Coronary artery (tissue), 2 donors: Measurements from ENCODE around the gene PROK2.

Experiments used
- DNase-seq: peaks from one replicate; pipeline ENCODE4 v3.0.0-alpha.2; 2017; ENCODE audit warnings: low spot score
- H3K27ac ChIP-seq, 2 donors: fragments of 200-600 bp; sonication (generic); one replicate each; pipeline ENCODE4 v1.5.1; 2016 to 2019
- H3K4me3 ChIP-seq: fragments of 200-600 bp; sonication (generic); 2 replicates; pipeline ENCODE4 v1.5.1; 2016; ENCODE audit warnings: mild to moderate bottlenecking, moderate library complexity
- TF ChIP-seq, protein P1 (sequence below): fragments of 200-600 bp; sonication (generic); IDR thresholded peaks from one replicate; pipeline ENCODE4 v1.5.1; 2019; ENCODE audit warnings: antibody characterized with exemption

Gene PROK2

DNA sequence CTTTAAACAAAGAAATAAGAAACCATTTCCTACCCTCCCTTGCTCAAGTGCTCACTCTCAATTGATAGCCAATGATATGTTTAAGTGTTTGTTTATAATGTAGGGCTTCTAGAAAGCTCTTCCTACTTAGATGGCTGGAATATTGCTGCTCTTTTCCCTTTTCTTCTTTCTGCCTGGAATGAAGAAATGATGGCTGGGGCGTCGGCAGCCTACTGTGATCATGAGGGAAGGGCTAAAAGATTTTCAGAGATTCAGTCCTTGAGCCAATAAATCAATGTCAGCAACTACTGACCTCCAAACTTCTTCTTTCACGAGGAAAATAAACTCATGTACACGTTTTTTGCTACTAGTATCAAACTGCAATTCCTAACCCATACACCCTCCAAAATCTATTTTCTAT, 33.3 kb downstream of the PROK2 start:
- no peak overlapping the region for H3K27ac ChIP-seq
- TF ChIP-seq, protein P1, sequence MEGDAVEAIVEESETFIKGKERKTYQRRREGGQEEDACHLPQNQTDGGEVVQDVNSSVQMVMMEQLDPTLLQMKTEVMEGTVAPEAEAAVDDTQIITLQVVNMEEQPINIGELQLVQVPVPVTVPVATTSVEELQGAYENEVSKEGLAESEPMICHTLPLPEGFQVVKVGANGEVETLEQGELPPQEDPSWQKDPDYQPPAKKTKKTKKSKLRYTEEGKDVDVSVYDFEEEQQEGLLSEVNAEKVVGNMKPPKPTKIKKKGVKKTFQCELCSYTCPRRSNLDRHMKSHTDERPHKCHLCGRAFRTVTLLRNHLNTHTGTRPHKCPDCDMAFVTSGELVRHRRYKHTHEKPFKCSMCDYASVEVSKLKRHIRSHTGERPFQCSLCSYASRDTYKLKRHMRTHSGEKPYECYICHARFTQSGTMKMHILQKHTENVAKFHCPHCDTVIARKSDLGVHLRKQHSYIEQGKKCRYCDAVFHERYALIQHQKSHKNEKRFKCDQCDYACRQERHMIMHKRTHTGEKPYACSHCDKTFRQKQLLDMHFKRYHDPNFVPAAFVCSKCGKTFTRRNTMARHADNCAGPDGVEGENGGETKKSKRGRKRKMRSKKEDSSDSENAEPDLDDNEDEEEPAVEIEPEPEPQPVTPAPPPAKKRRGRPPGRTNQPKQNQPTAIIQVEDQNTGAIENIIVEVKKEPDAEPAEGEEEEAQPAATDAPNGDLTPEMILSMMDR, result no peak
- DNase-seq, result no peak
- H3K4me3 ChIP-seq, result no peak overlapping the region

DNA sequence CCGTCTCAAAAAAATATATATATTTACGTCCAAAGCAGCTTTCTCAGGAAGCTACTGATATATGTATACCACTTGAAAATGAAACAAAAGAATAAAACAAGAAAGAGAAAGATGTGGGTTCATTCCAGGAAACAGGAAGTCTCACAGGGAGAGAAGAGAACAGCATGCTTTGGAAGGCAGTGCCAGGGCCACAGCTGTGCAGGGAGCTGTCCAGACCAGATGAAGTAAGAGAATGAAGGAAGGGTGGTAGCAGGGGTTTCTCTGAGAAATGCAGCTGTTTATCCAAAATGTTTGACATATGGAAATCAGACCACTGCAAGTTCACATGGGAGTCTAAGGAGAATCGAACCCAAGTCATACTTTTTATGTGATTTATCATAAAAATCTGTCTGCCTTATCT, 40.2 kb downstream of the PROK2 start:
- TF ChIP-seq, protein P1, result no peak
- no peak overlapping the region for H3K4me3 ChIP-seq
- no peak overlapping the region for H3K27ac ChIP-seq
- no peak for DNase-seq

DNA sequence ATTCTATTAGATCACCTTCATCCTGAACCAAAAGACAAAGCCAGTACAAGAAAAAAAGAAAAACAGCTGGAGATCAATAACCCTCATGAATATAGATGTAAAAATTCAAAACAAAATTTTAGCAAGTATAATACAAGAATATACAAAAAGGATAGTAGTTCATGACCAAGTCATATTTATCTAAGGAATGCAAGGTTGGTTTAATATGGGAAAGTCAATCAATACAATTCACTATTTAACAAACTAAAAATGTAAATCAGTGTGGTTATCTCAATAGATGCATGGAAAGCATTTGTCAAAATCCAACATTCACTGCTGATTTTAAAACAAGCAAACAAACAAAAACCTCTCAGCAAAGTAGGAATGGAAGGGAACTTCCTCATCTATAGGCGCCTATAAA, 42.3 kb downstream of the PROK2 start:
- Histone ChIP-seq H3K27ac (no peak overlapping the region), H3K4me3 (no peak overlapping the region)
- TF ChIP-seq, protein P1, result no peak
- no peak for DNase-seq

DNA sequence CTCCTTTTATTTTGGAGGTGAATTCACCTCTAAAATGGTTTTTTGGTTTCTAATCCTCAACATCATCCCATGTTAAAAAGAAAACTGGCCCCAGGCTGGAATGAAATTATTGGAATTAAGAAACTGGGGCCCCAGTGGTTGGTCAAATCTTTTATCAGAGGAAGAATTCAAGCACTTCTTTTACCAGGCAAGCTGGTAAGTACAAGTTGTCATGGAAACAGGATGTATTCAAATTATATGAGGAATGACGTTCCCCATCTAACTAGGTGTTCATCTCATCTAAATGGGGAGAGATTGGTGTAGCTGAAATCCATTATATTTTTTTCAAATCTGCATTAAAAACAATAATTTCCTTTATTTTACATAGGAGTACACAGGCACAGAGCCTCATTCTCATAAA, 50.1 kb downstream of the PROK2 start:
- TF ChIP-seq, protein P1, result no peak
- no peak for DNase-seq
- Histone ChIP-seq H3K4me3 (no peak overlapping the region), H3K27ac (no peak overlapping the region)

DNA sequence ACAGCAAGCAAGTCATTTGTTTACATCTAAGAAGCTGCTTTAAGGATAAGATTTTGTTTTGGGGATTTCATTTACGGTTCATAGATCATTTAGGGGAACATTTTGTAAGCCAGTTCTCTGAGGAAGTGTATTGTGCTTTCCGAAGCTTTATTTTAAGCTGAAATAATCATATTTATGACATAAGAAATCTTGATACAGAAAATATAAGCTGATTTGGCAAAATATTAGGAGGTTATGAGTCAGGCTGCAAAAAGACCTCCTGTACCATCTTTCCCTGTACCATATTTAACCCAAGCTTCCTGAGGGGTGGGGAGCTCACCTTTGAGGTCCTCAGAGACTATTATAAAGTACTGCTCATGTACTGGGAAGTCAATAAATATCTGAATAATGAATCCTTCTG, 51.6 kb downstream of the PROK2 start:
- TF ChIP-seq, protein P1, result no peak
- H3K4me3 ChIP-seq, result no peak overlapping the region
- DNase-seq, result no peak
- H3K27ac ChIP-seq, result no peak overlapping the region

DNA sequence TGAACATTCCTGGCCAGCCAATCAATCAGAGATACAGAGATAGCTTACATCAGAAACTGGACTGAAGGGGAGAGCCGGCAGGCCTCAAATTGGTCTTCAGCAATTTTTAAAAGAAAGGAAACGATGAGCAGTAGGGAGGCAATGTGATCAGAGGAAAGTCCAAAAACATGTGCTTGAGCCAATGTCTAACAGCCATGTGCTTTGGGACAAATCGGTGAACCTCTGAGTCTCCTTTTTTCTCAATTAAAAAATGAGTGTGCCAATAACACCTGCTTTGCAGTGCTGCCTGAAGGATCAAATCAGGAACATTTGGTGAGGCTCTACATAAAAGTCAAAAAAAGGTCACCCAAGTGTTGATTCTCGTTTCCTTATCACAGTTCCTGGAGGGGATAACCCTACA, 52.3 kb downstream of the PROK2 start:
- H3K27ac ChIP-seq, result no peak overlapping the region
- TF ChIP-seq, protein P1, result no peak
- no peak for DNase-seq

DNA sequence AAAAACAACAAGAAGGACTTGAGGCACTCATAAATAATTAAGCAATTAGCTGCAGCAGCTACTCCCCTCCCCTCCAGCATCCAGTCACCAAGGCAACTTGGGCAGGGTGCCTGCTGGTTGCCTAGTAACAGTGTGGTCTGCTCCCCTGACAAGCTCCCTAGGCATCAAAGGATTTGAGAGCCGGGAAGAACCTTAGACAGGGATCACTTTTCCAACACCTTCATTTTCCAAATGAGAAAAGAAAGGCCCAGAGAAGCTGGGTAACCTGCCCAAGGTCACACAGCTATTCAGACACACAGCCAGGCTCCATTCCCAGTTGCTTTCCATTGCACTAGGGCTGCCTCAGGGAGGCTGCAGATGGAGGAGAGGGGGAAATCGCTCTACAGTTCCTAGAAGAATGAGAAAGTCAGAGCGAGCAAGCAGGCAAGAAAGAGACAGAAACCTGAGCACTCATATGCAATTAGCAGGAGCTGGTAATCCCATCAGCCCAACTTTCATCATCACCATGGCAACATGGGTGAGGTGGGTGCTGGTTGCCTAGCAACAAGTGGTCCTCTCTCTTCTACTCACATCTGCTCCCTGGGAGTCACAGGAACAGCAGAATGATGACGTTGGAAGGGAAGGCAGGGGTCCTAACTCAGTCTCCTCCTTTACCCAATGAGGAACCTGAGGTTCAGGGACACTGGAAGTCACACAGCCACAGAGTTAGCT, 56.2 kb downstream of the PROK2 start:
- Histone ChIP-seq H3K4me3 (no peak overlapping the region), H3K27ac (no peak overlapping the region)
- DNase-seq, result no peak
- TF ChIP-seq, protein P1, result no peak

More for the DNA sequence above, 52.3 kb downstream of the PROK2 start:
- H3K4me3 ChIP-seq, result no peak overlapping the region
